SK-N-MC (cell line): ENCODE data around the gene SLC50A1.

Experiments used
- EZH2 ChIP-seq: fragments of 200-600 bp; sonication (generic); IDR thresholded peaks from one replicate; pipeline ENCODE4 v1.6.1; 2017; ENCODE audit warnings: antibody characterized with exemption
- FOXP2 ChIP-seq: optimal IDR thresholded peaks from 2 replicates; pipeline ENCODE3; 2011; ENCODE audit warnings: mild to moderate bottlenecking, moderate library complexity; ENCODE audit not compliant: insufficient read depth; ENCODE audit errors: extremely low read length, control extremely low read depth

DNA sequence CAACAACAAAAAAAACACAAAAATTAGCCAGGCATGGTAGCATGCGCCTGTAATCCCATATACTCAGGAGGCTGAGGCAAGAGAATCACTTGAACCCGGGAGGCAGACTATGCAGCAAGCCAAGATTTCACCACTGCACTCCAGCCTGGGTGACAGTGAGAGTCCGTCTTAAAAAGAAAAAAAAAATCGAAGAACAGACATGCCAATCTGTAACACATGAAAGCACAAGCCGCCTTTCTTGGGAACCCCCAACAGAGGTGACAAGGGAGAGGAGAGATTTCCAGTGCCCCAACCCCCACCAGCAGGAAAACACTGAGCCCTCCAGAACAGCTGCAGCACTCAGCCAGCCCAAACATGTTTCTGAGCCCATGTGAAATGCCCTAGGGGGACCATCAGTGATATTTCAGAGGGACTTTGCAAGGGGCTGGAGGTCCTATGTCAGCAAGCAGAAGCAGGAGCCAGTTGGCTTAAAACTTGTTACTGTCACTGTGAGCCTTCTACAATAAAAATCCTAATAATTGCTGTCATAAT is 22.1 kb upstream of the SLC50A1 start:
- TF ChIP-seq EZH2 (no peak), FOXP2 (no peak)
